Ramos (cell line): Measurements from ENCODE around the gene MAP3K1.

Source experiments
- in situ Hi-C: fragments of 300-500 bp; cut with MboI; formaldehyde crosslinking; loops from one replicate; pipeline ENCODE4 v1.14.3; 2022; ENCODE audit warnings: low sequenced_read_pairs; ENCODE audit not compliant: unreplicated experiment

Gene MAP3K1

GRCh38 chr5:56840597-56840996 lies 25.2 kb downstream of the MAP3K1 start:
- in situ Hi-C loops: no loop called here

GRCh38 chr5:56845277-56845676 lies 29.9 kb downstream of the MAP3K1 start:
- in situ Hi-C loops: no loop called here

GRCh38 chr5:56845904-56846480 lies 30.6 kb downstream of the MAP3K1 start:
- in situ Hi-C loops: no loop called here

- in situ Hi-C loops: no loop called here
These were observed 32.9 kb downstream of the MAP3K1 start for GRCh38 chr5:56848206-56848605.

- in situ Hi-C loops: loop anchor here (25.0 kb wide), 1 partner anchor 887 kb away; no protein-coding TSS in a partner anchor
These were observed 34.3 kb downstream of the MAP3K1 start for GRCh38 chr5:56849671-56850070.

- in situ Hi-C loops: loop anchor here (25.0 kb wide), 1 partner anchor 888 kb away; no protein-coding TSS in a partner anchor
These were observed 35.1 kb downstream of the MAP3K1 start for GRCh38 chr5:56850423-56850822.

- in situ Hi-C loops: loop anchor here (25.0 kb wide), 1 partner anchor 889 kb away; no protein-coding TSS in a partner anchor
These were observed 36.1 kb downstream of the MAP3K1 start for GRCh38 chr5:56851258-56851941.

GRCh38 chr5:56852228-56853000 lies 37.1 kb downstream of the MAP3K1 start:
- in situ Hi-C loops: loop anchor here (25.0 kb wide), 1 partner anchor 890 kb away; no protein-coding TSS in a partner anchor

- in situ Hi-C loops: loop anchor here (25.0 kb wide), 1 partner anchor 891 kb away; no protein-coding TSS in a partner anchor
These were observed 38.3 kb downstream of the MAP3K1 start for GRCh38 chr5:56853698-56854097.

GRCh38 chr5:56854920-56855319 lies 39.6 kb downstream of the MAP3K1 start:
- in situ Hi-C loops: loop anchor here (25.0 kb wide), 1 partner anchor 893 kb away; no protein-coding TSS in a partner anchor

GRCh38 chr5:56856541-56857178 lies 41.3 kb downstream of the MAP3K1 start:
- in situ Hi-C loops: loop anchor here (25.0 kb wide), 1 partner anchor 894 kb away; no protein-coding TSS in a partner anchor

GRCh38 chr5:56858777-56859442 lies 43.6 kb downstream of the MAP3K1 start:
- in situ Hi-C loops: loop anchor here (25.0 kb wide), 1 partner anchor 897 kb away; no protein-coding TSS in a partner anchor

- in situ Hi-C loops: loop anchor here (25.0 kb wide), 1 partner anchor 900 kb away; no protein-coding TSS in a partner anchor
These were observed 46.6 kb downstream of the MAP3K1 start for GRCh38 chr5:56861893-56862485.

- in situ Hi-C loops: loop anchor here (25.0 kb wide), 1 partner anchor 901 kb away; no protein-coding TSS in a partner anchor
These were observed 47.6 kb downstream of the MAP3K1 start for GRCh38 chr5:56862909-56863308.

- in situ Hi-C loops: loop anchor here (25.0 kb wide), 1 partner anchor 909 kb away; no protein-coding TSS in a partner anchor
These were observed 56.4 kb downstream of the MAP3K1 start for GRCh38 chr5:56871777-56872176.

- in situ Hi-C loops: loop anchor here (25.0 kb wide), 1 partner anchor 911 kb away; no protein-coding TSS in a partner anchor
These were observed 57.7 kb downstream of the MAP3K1 start for GRCh38 chr5:56873056-56873455.

GRCh38 chr5:56876327-56876726 lies 61.0 kb downstream of the MAP3K1 start:
- in situ Hi-C loops: no loop called here

GRCh38 chr5:56881571-56881970 lies 66.2 kb downstream of the MAP3K1 start:
- in situ Hi-C loops: no loop called here
